GM19240 (cell line): ENCODE measurements around the gene TMEM240.
"Not testable (repeated sequence)": the region's sequence is repeated elsewhere in the genome, so short reads cannot be mapped to it uniquely, and the experiment has no call there.

Experiments
- DNase-seq: peaks from one replicate; pipeline ENCODE4 v3.0.0; 2011; ENCODE audit warnings: low spot score; ENCODE audit not compliant: insufficient read length

The TMEM240 gene

DNA sequence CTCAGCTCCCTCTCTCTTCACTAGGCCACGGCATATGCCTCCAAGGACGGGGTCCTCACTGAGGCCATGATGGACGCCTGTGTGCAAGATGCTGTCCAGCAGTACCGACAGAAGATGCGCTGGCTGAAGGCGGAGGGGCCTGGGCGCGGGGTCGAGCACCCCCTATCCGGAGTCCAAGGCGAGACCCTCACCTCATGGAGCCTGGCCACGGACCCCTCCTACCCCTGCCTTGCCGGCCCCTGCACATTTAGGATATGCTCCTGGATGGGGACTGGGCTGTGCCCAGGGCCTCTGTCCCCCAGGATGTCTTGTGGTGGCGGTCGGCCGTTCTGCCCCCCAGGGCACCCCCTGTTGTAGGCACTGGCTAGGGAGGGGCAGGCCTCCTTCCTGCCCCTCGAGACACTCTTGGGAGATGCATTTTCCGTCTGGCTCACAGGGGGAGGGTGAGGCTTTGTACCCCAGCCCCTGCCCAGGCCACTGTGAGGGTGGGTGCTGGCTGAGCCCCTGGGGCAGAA is 44.9 kb downstream of the TMEM240 start:
- not testable (repeated sequence) for DNase-seq

DNA sequence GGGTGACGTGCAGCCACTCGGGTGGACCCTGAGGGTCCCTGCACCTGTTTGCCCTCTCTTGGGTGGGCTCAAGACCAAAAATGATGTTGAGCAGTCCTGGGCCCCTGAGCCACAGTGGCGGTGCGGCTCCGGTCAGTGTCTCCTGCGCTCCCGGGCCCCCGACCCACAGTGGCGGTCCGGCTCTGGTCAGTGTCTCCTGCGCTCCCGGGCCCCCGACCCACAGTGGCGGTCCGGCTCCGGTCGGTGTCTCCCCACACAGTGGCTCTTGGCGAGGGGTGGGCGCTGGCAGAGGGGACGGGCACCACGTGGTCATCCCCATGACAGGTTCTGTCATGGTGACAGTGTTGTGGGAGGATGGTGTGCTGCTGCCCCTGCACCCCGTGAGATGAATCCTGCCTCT is 46.1 kb downstream of the TMEM240 start:
- not testable (repeated sequence) for DNase-seq

DNA sequence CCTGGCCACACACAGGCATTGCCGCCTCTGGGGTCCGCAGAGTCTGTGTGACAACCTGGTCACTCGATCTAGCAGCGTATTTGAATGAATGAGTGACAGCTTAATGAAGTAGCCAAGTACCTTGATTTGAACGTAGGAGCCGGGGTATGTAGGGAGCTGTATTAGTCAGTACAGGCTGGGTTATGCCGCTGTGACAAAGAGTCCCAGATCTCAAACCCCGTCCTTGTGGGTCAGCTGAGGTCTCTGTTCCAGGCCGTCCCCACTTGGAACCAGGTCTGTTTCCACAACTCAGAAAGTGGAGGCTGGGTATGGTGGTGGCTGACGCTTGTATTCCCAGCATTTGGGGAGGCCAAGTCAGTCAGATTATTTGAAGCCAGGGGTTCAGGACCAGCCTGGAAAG is 48.8 kb downstream of the TMEM240 start:
- DNase-seq, result no peak

DNA sequence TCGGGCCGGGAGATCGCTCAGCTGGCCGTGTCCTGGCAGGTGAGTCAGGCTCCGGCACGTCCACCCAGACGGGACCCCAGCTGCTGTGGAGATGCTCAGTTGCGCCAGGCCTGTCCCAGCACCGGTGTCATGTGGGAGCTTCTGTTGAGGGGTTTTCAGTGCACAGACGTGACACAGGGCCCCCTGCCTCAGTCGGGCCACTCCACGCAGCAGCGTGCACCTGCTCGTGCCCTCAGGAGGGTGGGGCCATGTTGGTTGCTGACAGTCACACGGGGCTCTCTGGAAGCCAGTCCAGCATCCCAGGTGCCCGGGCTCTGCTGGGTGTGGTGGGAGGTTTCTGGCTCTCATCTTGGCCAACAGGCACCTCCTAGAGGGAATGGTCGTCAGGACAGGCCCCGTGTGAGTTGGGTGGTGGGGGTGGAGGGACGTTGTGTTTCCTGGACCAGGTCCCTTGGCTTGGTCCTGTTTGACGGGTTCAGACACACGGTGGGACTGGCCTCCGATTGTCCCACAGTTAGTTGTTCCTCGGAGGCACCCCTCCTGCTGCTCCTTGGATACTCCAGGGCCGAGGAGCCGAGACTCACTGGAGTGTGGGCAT is 49.7 kb downstream of the TMEM240 start:
- DNase-seq, result no peak

DNA sequence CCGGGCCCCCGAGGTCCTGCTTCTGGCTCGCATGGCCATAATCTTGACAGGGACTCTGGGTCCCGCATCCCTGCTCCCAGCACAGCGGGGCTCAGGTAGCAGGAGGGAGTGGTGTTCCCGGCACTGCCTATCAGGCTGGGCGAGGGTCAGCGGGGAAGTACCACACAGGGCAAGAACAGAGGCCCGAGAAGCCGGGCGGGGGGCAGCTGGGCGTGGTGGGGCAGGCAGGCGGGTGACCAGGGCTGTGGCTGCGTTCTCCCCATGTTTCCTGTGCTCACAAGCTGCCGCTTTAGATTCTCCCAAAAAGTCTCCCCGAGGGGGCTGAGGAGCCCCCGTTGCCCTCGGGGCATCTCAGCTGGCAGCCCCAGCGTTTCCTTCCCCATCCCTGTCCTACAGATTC is 50.6 kb downstream of the TMEM240 start:
- no peak for DNase-seq

DNA sequence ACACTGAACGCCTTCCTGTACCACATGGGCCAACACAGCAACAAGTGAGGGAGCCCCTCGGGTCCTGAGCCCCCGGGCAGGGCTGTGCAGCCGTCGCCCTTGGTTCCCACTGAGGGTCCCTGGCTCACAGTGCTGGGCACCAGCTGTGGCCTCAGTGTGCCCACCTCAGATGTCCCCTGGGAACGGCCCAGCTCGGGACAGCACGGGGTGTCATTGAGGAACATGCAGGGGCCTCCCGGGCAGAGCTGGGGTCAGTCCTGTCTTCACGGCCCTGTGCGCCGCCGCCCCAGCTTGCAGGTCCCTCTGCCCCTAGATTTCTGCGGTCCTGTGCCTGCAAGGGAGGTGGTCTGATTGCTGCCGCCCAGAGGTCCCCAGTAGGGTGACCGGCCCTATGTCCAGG is 51.2 kb downstream of the TMEM240 start:
- DNase-seq, result no peak

DNA sequence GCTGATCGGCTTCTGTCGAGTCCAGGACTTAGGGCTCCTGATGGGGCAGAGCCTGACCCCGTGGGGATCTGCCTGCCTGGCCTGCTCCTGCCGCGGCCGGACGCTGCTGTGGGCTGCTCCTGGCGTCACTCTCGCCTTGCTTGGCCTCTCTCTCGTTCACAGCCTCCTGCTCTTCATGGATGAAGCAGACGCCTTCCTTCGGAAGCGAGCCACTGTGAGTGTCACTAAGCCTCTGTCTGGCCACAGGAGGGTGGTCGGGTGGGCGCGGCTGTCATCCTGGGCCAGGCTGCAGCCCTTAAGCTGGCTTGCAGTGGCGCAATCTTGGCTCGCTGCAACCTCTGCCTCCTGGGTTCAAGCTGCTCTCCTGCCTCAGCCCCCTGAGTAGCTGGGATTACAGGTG is 52.7 kb downstream of the TMEM240 start:
- DNase-seq, result no peak

DNA sequence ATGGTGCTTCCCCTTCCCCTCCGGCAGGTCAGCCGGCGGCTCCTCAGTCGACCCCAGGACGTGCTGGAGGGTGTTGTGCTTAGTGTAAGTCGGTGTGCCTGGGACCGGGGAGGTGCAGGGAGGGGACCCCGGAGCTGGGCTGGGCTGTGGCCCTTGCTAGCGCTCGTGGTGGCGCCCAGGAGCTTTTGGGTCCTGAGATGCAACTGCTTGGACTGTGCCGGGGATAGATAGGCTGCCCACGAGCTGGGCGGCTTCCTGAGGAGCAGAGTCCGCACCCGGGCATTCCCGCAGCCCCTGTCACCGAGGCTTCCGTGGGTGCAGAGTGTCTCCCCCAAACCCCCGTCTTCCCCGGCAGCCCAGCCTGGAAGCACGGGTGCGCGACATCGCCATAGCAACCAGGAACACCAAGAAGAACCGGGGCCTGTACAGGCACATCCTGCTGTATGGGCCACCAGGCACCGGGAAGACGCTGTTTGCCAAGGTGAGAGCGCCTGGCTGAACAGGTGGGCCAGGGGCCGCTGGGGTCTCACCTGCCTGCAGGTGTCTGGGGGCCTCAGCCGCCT is 54.6 kb downstream of the TMEM240 start:
- DNase-seq, result not testable (repeated sequence)

DNA sequence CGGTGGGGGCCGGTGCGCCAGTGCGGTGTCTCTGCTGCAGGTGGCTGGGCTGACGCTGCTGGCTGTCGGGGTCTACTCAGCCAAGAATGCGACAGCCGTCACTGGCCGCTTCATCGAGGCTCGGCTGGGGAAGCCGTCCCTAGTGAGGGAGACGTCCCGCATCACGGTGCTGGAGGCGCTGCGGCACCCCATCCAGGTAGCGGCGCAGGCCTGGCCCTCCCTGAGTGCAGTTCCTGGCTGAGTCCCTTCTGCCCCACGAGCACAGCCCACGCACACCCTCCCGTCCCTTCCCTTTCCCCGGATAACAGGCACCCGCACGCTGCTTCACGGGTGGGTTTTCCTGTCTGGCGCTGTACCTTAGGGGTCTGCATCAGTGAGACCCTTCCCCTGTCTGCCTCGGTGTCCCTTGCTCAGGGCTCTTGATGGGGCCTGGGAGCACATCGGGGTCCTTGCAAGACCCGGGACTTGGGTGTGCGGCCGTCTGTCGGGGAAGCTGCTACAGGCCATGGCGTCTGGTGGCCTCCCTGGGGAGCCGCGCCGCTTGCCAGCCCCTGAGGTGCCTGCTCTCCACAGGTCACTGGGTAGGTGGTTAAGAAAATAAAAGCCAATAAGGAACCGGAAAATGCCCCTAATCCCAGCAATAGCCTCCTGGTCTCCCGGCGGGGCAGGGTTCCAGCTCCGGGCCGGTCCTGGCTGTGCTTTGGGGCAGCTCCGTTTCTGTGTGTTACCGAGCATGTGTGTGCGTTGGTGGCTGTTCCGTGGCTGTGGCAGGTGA is 55.3 kb downstream of the TMEM240 start:
- not testable (repeated sequence) for DNase-seq
